Measurements from ENCODE around the gene GPR31. TPM values are rescaled to one million over a fixed set of nuclear protein-coding genes. Genes with fewer than 3 reads are reported as not detected.

The GPR31 gene
- total and polyA plus RNA-seq, 4 donors: 0.02 to 0.23 TPM; not detected in 2

DNA sequence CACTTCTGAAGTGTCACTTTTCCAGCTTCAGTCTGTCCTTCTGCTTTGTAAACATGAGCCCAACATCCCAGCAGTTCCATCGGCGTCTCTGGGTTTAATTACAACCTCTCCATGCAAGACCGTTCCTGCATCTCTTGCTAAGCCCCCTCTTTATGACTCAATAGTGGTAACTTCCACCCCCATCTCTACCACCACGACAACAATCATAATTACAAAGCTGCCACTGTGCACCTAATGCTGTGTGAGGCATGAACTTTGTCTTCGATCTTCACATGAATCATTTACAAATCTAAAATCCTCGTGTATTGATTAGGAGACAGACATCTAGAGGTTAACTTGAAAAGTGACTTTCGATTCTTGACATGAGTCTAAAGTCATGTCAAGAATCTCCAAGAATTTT is 39.8 kb downstream of the GPR31 start:
- no peak overlapping the region for H3K27ac ChIP-seq (ENCODE audit: low read depth in 1 of 2, low read length in 1 of 2)
- no peak overlapping the region for H3K9ac ChIP-seq (ENCODE audit: insufficient read depth in 1 of 2, low read length in 2 of 2)
- ATAC-seq (ENCODE audit: insufficient read depth, low FRiP score) (no peak), DNase-seq (no peak)
- peaks cover 0 to 2% (median 0%) of the 10 kb centered on the region in 4 donors for H3K9me3 ChIP-seq (ENCODE audit: control insufficient read depth in 4 of 4, insufficient read depth in 3 of 4, low read length in 3 of 4)
- 79 to 90% methylated on average over 7 of the region's 7 CpGs for WGBS, 2 donors
- H3K27me3 ChIP-seq (ENCODE audit: control insufficient read depth in 3 of 3, insufficient read depth in 3 of 3, low read length in 2 of 3): no peaks in the 10 kb centered on the region
- H3K4me1 ChIP-seq (ENCODE audit: control insufficient read depth in 5 of 5, insufficient read depth in 5 of 5, low read length in 5 of 5): no peaks in the 10 kb centered on the region
- no peaks in the 10 kb centered on the region for H3K36me3 ChIP-seq (ENCODE audit: control insufficient read depth in 4 of 4, insufficient read depth in 4 of 4, low read length in 4 of 4)
- TF ChIP-seq, protein P1, sequence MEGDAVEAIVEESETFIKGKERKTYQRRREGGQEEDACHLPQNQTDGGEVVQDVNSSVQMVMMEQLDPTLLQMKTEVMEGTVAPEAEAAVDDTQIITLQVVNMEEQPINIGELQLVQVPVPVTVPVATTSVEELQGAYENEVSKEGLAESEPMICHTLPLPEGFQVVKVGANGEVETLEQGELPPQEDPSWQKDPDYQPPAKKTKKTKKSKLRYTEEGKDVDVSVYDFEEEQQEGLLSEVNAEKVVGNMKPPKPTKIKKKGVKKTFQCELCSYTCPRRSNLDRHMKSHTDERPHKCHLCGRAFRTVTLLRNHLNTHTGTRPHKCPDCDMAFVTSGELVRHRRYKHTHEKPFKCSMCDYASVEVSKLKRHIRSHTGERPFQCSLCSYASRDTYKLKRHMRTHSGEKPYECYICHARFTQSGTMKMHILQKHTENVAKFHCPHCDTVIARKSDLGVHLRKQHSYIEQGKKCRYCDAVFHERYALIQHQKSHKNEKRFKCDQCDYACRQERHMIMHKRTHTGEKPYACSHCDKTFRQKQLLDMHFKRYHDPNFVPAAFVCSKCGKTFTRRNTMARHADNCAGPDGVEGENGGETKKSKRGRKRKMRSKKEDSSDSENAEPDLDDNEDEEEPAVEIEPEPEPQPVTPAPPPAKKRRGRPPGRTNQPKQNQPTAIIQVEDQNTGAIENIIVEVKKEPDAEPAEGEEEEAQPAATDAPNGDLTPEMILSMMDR (IDR thresholded peaks at IDR 0.05; ENCODE audit: control extremely low read depth, extremely low read depth): no peak
- no peak overlapping the region for H3K4me3 ChIP-seq

DNA sequence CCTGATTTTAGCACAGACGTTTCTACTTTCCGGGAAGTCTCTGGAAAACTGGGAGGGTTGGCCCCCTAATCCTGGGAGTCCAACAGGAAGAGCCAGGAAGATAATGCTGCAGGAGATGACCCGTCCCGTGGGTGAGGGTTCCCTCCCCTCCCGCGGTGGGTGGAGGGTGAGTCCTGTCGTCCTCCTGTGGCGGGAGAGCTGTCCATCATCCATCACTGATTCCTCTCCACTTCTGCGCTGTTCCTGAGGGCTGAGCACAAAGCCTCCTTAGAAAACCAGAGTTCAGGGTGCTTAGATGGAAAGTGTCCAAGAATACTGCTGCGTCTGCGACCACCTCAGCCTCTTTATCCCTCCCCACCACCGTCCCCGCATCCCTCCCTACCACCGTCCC is 40.9 kb downstream of the GPR31 start:
- H3K27ac ChIP-seq (ENCODE audit: low read depth in 1 of 2, low read length in 1 of 2): no peak overlapping the region
- H3K27me3 ChIP-seq (ENCODE audit: control insufficient read depth in 3 of 3, insufficient read depth in 3 of 3, low read length in 2 of 3): no peaks in the 10 kb centered on the region
- H3K9ac ChIP-seq (ENCODE audit: insufficient read depth in 1 of 2, low read length in 2 of 2): no peak overlapping the region
- ATAC-seq (ENCODE audit: insufficient read depth, low FRiP score) (no peak), DNase-seq (no peak)
- TF ChIP-seq, protein P1 (IDR thresholded peaks at IDR 0.05; ENCODE audit: control extremely low read depth, extremely low read depth): no peak
- no peaks in the 10 kb centered on the region for H3K4me1 ChIP-seq (ENCODE audit: control insufficient read depth in 5 of 5, insufficient read depth in 5 of 5, low read length in 5 of 5)
- no peaks in the 10 kb centered on the region for H3K36me3 ChIP-seq (ENCODE audit: control insufficient read depth in 4 of 4, insufficient read depth in 4 of 4, low read length in 4 of 4)
- H3K4me3 ChIP-seq: no peak overlapping the region
- 64 to 84% methylated on average over 14 of the region's 14 CpGs for WGBS, 2 donors
- H3K9me3 ChIP-seq (ENCODE audit: control insufficient read depth in 4 of 4, insufficient read depth in 3 of 4, low read length in 3 of 4): peaks cover 0 to 2% (median 0%) of the 10 kb centered on the region in 4 donors

DNA sequence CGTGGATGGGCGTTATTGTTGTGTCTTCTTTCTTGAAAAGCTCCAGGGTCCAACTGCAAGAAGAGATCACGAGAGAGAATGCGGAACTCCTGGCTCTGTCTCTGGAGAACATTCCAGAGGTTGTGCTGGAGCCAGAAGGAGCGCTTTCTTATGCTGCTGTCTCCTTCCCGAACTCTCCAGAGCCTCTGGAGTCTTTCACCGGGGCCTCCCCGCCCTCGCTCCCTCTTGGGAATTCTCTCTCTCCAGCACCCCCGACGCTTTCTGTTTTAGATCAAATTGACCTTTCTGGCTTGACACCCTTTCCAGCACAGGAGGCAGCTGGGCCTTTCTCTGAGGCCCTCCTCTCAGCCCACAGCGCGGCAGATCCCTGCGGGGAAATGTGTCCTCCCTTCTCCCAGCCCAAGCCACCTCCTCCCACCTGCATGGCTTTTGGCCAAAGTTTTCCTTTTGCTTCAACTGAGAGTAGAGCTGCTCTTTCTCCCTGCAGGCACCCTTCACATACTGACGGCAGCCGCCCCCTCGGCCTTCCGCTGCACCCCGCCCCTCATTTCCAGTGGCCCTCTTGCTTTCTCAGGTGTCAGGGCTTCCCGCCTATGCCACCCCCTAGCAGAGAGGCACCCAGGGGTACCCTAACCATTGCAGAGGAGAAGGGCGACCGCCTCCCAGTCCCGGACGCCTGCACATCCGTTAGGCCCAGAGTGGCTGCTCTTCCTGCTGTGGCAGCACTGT is 41.5 kb downstream of the GPR31 start:
- WGBS, 2 donors: 54 to 83% methylated on average over 25 of the region's 25 CpGs
- no peak overlapping the region for H3K27ac ChIP-seq (ENCODE audit: low read depth in 1 of 2, low read length in 1 of 2)

More for the DNA sequence above, 41.5 kb downstream of the GPR31 start:
- Histone ChIP-seq H3K9ac (ENCODE audit: insufficient read depth in 1 of 2, low read length in 2 of 2) (no peak overlapping the region), H3K4me1 (ENCODE audit: control insufficient read depth in 5 of 5, insufficient read depth in 5 of 5, low read length in 5 of 5) (no peaks in the 10 kb centered on the region), H3K9me3 (ENCODE audit: control insufficient read depth in 4 of 4, insufficient read depth in 3 of 4, low read length in 3 of 4) (peaks cover 0 to 2% (median 0%) of the 10 kb centered on the region in 4 donors), H3K4me3 (no peak overlapping the region), H3K36me3 (ENCODE audit: control insufficient read depth in 4 of 4, insufficient read depth in 4 of 4, low read length in 4 of 4) (no peaks in the 10 kb centered on the region), H3K27me3 (ENCODE audit: control insufficient read depth in 3 of 3, insufficient read depth in 3 of 3, low read length in 2 of 3) (no peaks in the 10 kb centered on the region)
- TF ChIP-seq, protein P1 (IDR thresholded peaks at IDR 0.05; ENCODE audit: control extremely low read depth, extremely low read depth): no peak
- DNase-seq (peak in 2 of 3 donors; percentile 28 to 37), ATAC-seq (ENCODE audit: insufficient read depth, low FRiP score) (no peak)
